NCI-H1436 treated with DMSO at 0.1 percent for 48 hours (cell line): ENCODE results near the gene SRPRB.

ENCODE experiments used
- DNase-seq: peaks from one replicate; lab custom pipeline; 2025; lab: John Stamatoyannopoulos, UW

SRPRB gene

GRCh38 chr3:133805702-133806475 is at the start of gene SRPRB:
SRPRB (plus strand) TSS chr3:133805815; CDS start chr3:133805849, 34 bp downstream.
- DNase-seq = peak; percentile 79

GRCh38 chr3:133756716-133757694 is 48.6 kb upstream of the SRPRB start:
- DNase-seq = no peak

- DNase-seq = no peak
Measured at GRCh38 chr3:133757701-133758567, 47.7 kb upstream of the SRPRB start.

- no peak for DNase-seq
Measured at GRCh38 chr3:133758568-133758928, 47.1 kb upstream of the SRPRB start.

- DNase-seq = no peak
Measured at GRCh38 chr3:133758964-133759739, 46.5 kb upstream of the SRPRB start.

GRCh38 chr3:133759740-133760305 is 45.8 kb upstream of the SRPRB start:
- no peak for DNase-seq

- no peak for DNase-seq
Measured at GRCh38 chr3:133760916-133761315, 44.7 kb upstream of the SRPRB start.

GRCh38 chr3:133761605-133762484 is 43.8 kb upstream of the SRPRB start:
- DNase-seq = no peak

- no peak for DNase-seq
Measured at GRCh38 chr3:133762539-133762938, 43.1 kb upstream of the SRPRB start.

GRCh38 chr3:133763797-133764683 is 41.6 kb upstream of the SRPRB start:
- DNase-seq = no peak

GRCh38 chr3:133765256-133765655 is 40.4 kb upstream of the SRPRB start:
- DNase-seq = no peak

- no peak for DNase-seq
Measured at GRCh38 chr3:133767607-133768006, 38.0 kb upstream of the SRPRB start.

GRCh38 chr3:133769536-133769935 is 36.1 kb upstream of the SRPRB start:
- no peak for DNase-seq

- no peak for DNase-seq
Measured at GRCh38 chr3:133773732-133774131, 31.9 kb upstream of the SRPRB start.

- no peak for DNase-seq
Measured at GRCh38 chr3:133775309-133775708, 30.3 kb upstream of the SRPRB start.

GRCh38 chr3:133775835-133776234 is 29.8 kb upstream of the SRPRB start:
- DNase-seq = no peak

- DNase-seq = no peak
Measured at GRCh38 chr3:133776794-133777438, 28.7 kb upstream of the SRPRB start.
